Activated CD8-positive, alpha-beta memory T cell treated with anti-CD3 and anti-CD28 coated beads, Interleukin-2, amount 50 U/mL, for 48 hours (primary cell): ENCODE results near the gene CBX5.
"Not testable (repeated sequence)": the region's sequence is repeated elsewhere in the genome, so short reads cannot be mapped to it uniquely, and the experiment has no call there.

Source experiments
- DNase-seq: peaks from one replicate; pipeline ENCODE4 v3.0.0-alpha.2; 2020

The CBX5 gene

GRCh38 chr12:54262403-54262925, 17.5 kb downstream of the CBX5 start:
- DNase-seq: no peak

- DNase-seq: no peak
Measured at GRCh38 chr12:54261815-54262402, 18.0 kb downstream of the CBX5 start.

DNA sequence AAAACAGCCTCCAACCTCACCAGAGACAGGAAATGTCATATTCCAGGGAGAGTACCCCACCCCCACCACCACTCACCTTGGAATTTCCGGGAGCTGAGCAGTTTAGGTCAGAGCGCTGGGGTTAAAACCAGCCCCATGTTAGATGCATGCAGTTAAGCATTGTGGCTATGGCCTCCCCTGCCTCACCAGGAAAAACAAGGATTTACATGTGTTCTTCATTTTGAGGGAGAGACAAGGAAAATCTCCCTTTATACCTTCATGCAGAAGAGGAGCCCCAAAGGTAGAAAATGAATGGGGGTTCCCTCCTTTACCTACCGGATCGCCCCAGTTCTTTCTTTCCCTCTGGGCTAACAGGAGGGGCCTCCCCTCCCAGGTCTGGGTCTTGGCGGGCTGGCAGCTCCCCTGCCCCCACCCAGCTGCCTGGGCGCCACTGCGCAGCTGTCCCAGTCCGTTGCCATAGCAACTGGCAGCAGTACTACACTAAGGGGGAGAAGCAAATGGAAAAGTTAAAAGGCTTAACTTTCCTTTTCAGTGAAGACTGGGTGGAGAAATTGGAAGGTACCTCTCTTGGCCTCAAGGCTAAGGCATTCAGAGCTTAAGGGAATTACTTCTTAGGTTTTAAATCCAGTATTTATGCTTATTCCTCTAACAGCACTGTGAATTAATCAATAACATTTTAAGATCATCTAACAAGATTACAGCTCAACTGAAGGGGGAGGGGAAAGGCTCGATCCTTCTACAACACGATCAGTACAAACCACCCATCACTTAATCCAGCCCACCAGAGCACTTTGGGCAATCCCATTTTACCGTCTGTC, 20.5 kb downstream of the CBX5 start:
- peak; percentile 69 for DNase-seq

DNA sequence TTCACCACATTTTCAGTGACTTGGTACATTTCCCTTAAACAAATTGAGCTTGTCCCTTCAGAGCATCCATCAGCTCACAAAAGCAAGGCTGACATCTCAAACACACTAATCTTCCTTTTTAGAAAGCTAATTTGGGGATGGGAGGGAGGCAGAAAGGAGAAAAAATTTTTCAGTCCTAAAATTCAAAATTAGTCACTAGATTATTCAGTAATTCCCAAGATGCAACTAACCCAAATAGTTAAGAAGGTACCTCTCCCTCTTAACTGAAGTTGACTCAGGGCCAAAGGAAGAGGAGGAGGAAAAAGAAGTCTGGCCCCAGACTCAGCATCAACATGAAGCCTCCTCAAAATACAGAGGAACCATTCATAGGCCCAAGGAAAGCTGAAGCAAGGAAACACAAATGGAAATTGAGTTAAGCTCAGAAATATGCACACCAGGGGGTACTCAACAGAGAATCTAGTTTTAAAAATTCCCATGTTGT, 21.7 kb downstream of the CBX5 start:
- no peak for DNase-seq

- no peak for DNase-seq
Measured at GRCh38 chr12:54257332-54257731, 22.6 kb downstream of the CBX5 start.

- no peak for DNase-seq
Measured at GRCh38 chr12:54253240-54253639, 26.7 kb downstream of the CBX5 start.

- no peak for DNase-seq
Measured at GRCh38 chr12:54251667-54252284, 28.1 kb downstream of the CBX5 start.

DNA sequence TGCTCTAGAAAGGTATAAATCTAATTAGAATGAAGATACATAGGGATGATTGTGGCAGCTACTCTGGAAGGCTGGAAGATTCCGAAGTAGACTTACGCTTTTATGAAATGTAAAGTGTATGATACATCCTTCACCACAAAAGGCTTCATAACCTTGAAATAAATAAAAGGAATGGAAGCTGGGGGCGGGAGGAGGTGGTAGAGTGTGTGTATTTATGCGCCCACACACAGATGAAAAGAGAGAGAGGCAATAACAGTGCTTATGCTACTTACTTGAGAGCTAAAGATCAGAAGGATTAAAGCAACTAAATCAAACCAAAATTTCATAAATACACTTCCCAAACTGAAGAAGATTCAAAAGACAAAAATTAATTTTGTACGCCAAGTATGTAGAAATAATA, 30.4 kb downstream of the CBX5 start:
- DNase-seq: no peak

- no peak for DNase-seq
Measured at GRCh38 chr12:54246011-54246641, 33.8 kb downstream of the CBX5 start.

DNA sequence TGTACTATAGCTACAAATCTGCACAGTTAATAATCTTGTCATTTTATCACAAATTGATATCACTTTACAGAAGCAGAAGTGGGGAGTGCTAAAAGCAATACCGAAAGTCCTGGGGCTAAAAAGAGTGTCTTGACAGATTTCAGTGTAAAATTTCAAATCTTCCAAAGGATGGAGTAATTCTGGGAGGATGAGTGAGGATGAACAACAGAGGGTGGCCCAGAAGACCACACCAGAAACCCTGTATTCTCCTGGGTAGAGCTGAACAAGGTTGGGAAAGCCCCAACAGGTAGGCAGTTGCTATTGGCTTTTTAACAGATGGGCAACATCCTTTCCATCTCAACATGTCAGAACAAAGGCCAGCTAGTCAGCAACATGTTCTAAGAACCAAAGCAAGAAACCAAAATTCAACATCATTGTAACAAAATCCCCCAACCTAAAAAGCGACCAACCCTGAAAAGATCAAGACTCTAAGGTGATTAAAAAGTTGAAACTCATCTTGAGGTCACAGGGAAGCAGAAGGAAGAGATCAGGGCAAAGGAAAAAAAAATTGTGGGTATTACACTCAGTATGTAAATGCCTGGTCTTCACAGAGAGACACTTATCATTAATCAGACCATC, 38.8 kb downstream of the CBX5 start:
- no peak for DNase-seq

GRCh38 chr12:54240129-54240528, 39.8 kb downstream of the CBX5 start:
- DNase-seq: no peak

GRCh38 chr12:54239620-54240019, 40.3 kb downstream of the CBX5 start:
- DNase-seq: no peak

DNA sequence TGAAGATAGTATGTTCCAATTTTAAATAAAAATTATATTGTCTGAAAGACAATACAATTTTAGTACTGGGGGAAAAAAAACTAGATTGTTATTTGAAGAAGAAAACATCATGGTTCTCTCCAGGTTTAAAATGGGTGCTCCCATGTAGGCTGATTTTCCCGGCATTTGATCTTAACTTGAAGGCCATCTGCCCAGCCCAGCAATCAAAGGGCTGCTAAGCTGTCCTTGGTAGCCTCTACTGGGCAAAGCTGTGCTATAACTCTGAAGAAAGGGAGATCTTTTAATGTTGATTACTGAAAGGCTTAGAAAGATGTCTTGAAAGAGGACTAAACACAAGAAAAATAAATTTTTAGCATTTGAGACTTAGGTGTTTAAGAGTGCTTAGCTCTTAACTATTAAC, 41.4 kb downstream of the CBX5 start:
- DNase-seq: no peak

DNA sequence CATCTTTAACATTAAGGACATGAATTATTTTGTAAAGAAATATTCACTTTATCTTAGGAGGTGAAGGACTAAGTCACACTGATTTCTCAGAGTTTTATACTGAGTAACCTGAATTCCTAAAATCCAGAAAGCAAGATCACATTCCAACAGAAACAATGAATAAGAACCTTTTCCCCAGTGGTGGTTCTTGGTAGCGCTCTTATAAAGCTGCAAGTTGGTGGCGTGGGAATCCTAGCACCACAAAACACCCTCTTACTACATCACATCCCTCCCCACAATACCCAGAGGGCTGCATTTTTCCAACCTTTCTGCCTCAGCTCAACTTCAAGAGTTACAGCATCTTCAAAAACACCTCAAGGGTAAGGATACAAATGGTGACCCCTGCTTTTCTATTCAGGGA, 47.1 kb downstream of the CBX5 start:
- DNase-seq: no peak

GRCh38 chr12:54231269-54231668, 48.7 kb downstream of the CBX5 start:
- DNase-seq: not testable (repeated sequence)

GRCh38 chr12:54230555-54230954, 49.4 kb downstream of the CBX5 start:
- DNase-seq: no peak

- DNase-seq: no peak
Measured at GRCh38 chr12:54229624-54230212, 50.2 kb downstream of the CBX5 start.

GRCh38 chr12:54228471-54228870, 51.5 kb downstream of the CBX5 start:
- DNase-seq: no peak

GRCh38 chr12:54227927-54228326, 52.0 kb downstream of the CBX5 start:
- not testable (repeated sequence) for DNase-seq

DNA sequence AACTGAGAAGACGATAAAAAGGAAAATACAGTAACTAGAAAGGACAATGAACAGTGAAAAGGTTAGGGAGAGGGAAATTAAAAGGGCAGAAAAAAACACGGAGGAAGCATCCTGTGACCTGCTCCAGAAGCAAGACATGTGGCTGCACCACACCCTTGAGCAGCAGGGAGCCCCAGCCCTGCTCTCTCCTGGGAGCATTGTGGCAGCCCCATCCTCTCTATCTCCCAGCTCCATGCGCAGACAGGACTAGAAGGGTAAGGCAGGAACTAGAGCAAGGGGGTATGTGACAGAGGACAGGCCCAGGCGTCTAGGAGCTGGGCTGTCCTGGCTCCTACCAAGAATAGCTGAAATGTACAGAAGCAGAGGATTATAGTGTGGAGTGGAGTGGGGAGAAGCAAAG, 52.5 kb downstream of the CBX5 start:
- DNase-seq: no peak

DNA sequence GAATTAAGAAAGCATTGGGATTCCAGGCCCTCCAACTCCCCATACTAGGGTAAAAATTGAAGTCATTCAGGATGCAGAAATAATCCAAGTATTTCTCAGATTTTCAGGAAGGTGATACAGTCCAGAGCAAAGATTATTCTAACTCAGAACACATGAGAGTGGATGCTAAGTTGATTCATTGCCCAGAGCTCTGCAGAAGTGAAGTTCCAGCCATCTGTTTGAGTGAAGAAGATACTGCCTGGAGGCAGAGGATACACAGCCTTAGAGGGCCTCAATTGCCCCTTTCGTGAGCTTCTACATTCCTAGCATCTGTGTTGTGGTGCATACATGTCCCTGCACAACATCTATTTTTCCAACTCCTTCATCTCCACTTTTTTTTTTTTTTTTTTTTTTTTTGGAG, 54.3 kb downstream of the CBX5 start:
- no peak for DNase-seq

GRCh38 chr12:54222609-54223008, 57.3 kb downstream of the CBX5 start:
- DNase-seq: no peak
